Measurements from ENCODE around the gene FAM107A.

The FAM107A gene

DNA sequence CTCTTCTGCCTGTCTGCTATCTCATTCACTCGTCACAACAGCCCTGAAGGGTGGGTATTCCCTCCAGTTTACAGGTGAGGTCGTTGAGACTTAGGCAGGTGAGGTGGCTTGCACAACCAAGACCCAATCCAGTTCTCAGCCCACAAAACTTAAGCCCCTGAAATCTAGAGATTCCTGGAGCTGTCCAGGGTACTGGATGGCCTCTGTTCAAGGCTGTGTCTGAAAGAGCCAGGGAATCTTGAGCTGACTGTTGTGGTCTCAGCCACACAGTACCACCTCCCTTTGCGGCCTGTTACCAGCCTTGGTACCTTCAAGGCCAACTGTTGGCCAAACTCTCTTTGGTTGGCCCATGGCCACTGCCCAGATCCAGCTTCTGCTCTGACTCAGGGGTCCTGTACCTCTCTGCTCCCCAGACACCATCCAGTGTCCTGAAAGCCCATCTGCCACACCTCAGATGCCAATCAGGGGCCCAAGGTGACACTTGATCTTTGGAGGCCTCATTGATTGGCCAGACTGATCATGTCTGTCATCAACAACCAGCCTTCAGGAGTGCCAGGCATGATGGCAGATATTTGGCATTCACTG, 10.9 kb upstream of the FAM107A start:
- Histone ChIP-seq H3K27ac (no peak overlapping the region), H3K36me3 (replicated peaks) (no peaks in the 10 kb centered on the region), H3K27me3 (replicated peaks) (peaks cover 27% of the 10 kb centered on the region), H3K4me3 (ENCODE audit: low read depth, low read length) (no peak overlapping the region)
- TF ChIP-seq, protein P1, sequence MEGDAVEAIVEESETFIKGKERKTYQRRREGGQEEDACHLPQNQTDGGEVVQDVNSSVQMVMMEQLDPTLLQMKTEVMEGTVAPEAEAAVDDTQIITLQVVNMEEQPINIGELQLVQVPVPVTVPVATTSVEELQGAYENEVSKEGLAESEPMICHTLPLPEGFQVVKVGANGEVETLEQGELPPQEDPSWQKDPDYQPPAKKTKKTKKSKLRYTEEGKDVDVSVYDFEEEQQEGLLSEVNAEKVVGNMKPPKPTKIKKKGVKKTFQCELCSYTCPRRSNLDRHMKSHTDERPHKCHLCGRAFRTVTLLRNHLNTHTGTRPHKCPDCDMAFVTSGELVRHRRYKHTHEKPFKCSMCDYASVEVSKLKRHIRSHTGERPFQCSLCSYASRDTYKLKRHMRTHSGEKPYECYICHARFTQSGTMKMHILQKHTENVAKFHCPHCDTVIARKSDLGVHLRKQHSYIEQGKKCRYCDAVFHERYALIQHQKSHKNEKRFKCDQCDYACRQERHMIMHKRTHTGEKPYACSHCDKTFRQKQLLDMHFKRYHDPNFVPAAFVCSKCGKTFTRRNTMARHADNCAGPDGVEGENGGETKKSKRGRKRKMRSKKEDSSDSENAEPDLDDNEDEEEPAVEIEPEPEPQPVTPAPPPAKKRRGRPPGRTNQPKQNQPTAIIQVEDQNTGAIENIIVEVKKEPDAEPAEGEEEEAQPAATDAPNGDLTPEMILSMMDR (IDR thresholded peaks at IDR 0.05; ENCODE audit: low read depth, low read length, missing control alignments) = no peak
- in situ Hi-C loops (cut with HindIII; ENCODE audit: low pct_ligation_motif_present, low sequenced_read_pairs) = no loop called here
- DNase-seq = no peak

DNA sequence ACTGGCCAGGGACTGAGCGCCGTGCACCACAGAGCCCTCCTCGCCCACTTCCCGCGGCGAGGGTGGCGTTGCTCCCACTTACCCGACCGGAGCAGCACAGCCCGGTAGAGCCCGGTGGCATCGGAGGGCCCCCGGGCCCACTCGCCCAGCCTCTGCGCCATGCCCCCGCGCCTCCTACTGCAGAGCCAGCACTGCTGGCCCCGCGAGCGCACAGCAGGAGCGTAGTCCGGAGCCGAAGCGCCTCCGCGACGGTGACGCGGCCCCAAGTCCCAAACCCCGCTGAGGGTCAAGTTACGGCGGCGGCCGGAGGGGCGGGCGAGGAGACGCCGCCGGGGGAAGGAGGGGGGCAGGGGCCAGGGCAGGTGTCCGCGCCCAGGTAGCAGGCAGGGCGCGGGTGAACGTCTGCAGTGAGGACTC, 9.6 kb upstream of the FAM107A start:
- DNase-seq = no peak
- TF ChIP-seq, protein P1 (IDR thresholded peaks at IDR 0.05; ENCODE audit: low read depth, low read length, missing control alignments) = no peak
- in situ Hi-C loops (cut with HindIII; ENCODE audit: low pct_ligation_motif_present, low sequenced_read_pairs) = no loop called here
- Histone ChIP-seq H3K4me3 (ENCODE audit: low read depth, low read length) (no peak overlapping the region), H3K27me3 (replicated peaks) (peaks cover 27% of the 10 kb centered on the region), H3K27ac (no peak overlapping the region), H3K36me3 (replicated peaks) (no peaks in the 10 kb centered on the region)

DNA sequence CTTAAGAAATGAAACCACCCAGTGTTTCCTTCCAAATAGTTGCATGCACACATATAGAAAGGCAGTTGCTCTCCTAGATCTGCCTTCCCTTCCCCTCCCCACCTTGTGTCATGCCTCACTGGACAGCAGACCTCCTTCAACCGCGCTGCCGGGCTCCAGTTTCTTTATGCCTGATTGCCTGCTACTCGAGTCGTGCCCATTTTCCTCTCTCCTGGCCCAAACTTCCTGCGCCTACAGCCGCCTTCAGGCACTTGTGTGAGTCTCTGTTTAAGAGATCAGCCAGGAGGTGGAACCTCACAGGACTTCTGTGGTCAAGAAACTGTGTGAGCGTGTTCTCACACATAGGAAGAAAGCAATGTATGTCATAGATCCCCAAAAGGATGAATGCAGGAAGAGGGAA, 8.8 kb upstream of the FAM107A start:
- H3K27ac ChIP-seq = no peak overlapping the region
- no peak for DNase-seq
- no peaks in the 10 kb centered on the region for H3K36me3 ChIP-seq (replicated peaks)
- TF ChIP-seq, protein P1 (IDR thresholded peaks at IDR 0.05; ENCODE audit: low read depth, low read length, missing control alignments) = no peak
- H3K27me3 ChIP-seq (replicated peaks) = peaks cover 27% of the 10 kb centered on the region
- in situ Hi-C loops (cut with HindIII; ENCODE audit: low pct_ligation_motif_present, low sequenced_read_pairs) = no loop called here
- H3K4me3 ChIP-seq (ENCODE audit: low read depth, low read length) = no peak overlapping the region

DNA sequence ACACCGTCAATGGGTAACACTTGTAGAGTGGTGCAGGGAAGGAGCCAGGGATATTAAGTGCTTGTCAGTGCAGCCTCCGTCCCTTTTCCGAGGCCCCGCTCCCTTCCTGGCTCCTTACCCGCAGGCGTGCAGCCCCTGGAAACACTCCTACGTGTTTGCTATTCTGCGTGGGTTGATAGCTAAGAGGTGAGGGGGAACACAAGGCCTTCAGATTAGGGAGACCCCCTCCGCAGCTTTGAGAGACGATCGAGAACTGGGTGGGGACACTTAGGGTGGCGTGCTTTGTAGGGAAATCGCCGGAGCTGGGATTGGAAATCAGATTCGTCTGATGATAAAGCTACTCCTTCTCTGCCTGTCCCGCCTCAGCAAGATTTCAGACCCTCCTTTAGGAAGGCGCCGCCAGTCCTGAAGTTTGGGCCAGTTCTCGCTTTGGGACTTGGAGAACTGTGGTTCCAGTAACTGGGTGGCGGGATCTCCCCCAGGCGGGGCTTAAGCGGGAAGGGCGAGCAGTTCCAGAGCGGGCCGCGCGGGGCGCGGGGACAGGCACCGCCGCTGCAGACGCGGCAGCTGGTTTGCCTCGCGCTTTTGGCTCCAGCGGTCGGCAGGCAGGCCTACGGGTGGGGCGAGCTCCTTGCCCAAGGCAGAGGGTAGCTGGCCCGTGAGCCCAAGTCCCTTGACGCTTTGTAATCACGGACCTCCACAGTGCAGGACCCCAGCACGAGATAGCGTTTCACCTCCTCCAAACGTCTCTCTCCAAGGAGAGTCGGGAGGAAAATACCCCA, 8.0 kb upstream of the FAM107A start:
- H3K27ac ChIP-seq = no peak overlapping the region
- peak overlapping the region; percentile 63 for H3K4me3 ChIP-seq (ENCODE audit: low read depth, low read length)

DNA sequence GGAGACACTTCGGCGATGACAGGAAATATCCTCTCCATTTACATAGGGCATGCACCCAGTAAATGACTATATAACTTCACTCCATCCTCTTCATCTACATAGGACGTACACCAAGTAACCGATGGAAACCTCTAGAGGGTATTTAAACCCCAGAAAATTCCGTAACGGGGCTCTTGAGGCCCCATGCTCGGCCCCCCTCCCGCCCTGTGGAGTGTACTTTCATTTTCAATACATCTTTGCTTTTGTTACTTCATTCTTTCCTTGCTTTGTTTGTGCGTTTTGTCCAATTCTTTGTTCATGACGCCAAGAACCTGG, 7.5 kb upstream of the FAM107A start:
- H3K27me3 ChIP-seq (replicated peaks) = peaks cover 27% of the 10 kb centered on the region
- DNase-seq = no peak
- TF ChIP-seq, protein P1 (IDR thresholded peaks at IDR 0.05; ENCODE audit: low read depth, low read length, missing control alignments) = no peak
- in situ Hi-C loops (cut with HindIII; ENCODE audit: low pct_ligation_motif_present, low sequenced_read_pairs) = no loop called here
- H3K36me3 ChIP-seq (replicated peaks) = no peaks in the 10 kb centered on the region
- H3K4me3 ChIP-seq (ENCODE audit: low read depth, low read length) = peak overlapping the region; percentile 63
- H3K27ac ChIP-seq = no peak overlapping the region

More for the DNA sequence above, 8.0 kb upstream of the FAM107A start:
- in situ Hi-C loops (cut with HindIII; ENCODE audit: low pct_ligation_motif_present, low sequenced_read_pairs) = no loop called here
- Histone ChIP-seq H3K27me3 (replicated peaks) (peaks cover 27% of the 10 kb centered on the region), H3K36me3 (replicated peaks) (no peaks in the 10 kb centered on the region)
- TF ChIP-seq, protein P1 (IDR thresholded peaks at IDR 0.05; ENCODE audit: low read depth, low read length, missing control alignments) = peak; percentile 76
- peak; percentile 52 for DNase-seq
